ENCODE results near the gene SOCS7.
A peak's percentile ranks its signal among the peaks of the same experiment; 100 is the strongest.

SOCS7 gene

GRCh38 chr17:38440614-38441397 is 89.2 kb downstream of the SOCS7 start:
- no peak for DNase-seq (ENCODE audit: low read depth in 2 of 2)

- no peak for DNase-seq (ENCODE audit: low read depth in 2 of 2)
Measured at GRCh38 chr17:38441429-38442061, 89.9 kb downstream of the SOCS7 start.

GRCh38 chr17:38442548-38442947 is 90.9 kb downstream of the SOCS7 start:
- DNase-seq (ENCODE audit: low read depth in 2 of 2) = no peak

GRCh38 chr17:38443356-38444031 is 91.8 kb downstream of the SOCS7 start:
- DNase-seq (ENCODE audit: low read depth in 2 of 2) = no peak

GRCh38 chr17:38444151-38444550 is 92.5 kb downstream of the SOCS7 start:
- DNase-seq (ENCODE audit: low read depth in 2 of 2) = peak; percentile 28 to 45

- no peak for DNase-seq (ENCODE audit: low read depth in 2 of 2)
Measured at GRCh38 chr17:38447502-38448085, 96.0 kb downstream of the SOCS7 start.

GRCh38 chr17:38448208-38448771 is 96.6 kb downstream of the SOCS7 start:
- no peak for DNase-seq (ENCODE audit: low read depth in 2 of 2)

GRCh38 chr17:38449364-38449763 is 97.7 kb downstream of the SOCS7 start:
- no peak for DNase-seq (ENCODE audit: low read depth in 2 of 2)

GRCh38 chr17:38450557-38451029 is 98.9 kb downstream of the SOCS7 start:
- DNase-seq (ENCODE audit: low read depth in 2 of 2) = no peak

GRCh38 chr17:38451030-38451839 is 99.6 kb downstream of the SOCS7 start:
- no peak for DNase-seq (ENCODE audit: low read depth in 2 of 2)

GRCh38 chr17:38451840-38452529 is 100.3 kb downstream of the SOCS7 start:
- DNase-seq (ENCODE audit: low read depth in 2 of 2) = no peak

GRCh38 chr17:38452719-38453118 is 101.1 kb downstream of the SOCS7 start:
- no peak for DNase-seq (ENCODE audit: low read depth in 2 of 2)

- no peak for DNase-seq (ENCODE audit: low read depth in 2 of 2)
Measured at GRCh38 chr17:38453951-38454421, 102.3 kb downstream of the SOCS7 start.

GRCh38 chr17:38454532-38454931 is 102.9 kb downstream of the SOCS7 start:
- DNase-seq (ENCODE audit: low read depth in 2 of 2) = no peak
